WERI-Rb-1 (cell line): ENCODE data around the gene TMEM209.

Experiments used
- DNase-seq: peaks from one replicate; pipeline ENCODE4 v3.0.0-alpha.2; 2020
- H3K27ac ChIP-seq: fragments of 250-450 bp; sonication (Bioruptor Pico); 2 replicates; pipeline ENCODE4 v1.5.1; 2020; ENCODE audit warnings: mild to moderate bottlenecking, moderate library complexity
- H3K27me3 ChIP-seq: fragments of 250-450 bp; sonication (Bioruptor Pico); 2 replicates; pipeline ENCODE4 v1.5.1; 2021; ENCODE audit warnings: mild to moderate bottlenecking, low read depth, moderate library complexity; ENCODE audit not compliant: insufficient read depth, severe bottlenecking
- H3K36me3 ChIP-seq: fragments of 250-450 bp; sonication (Bioruptor Pico); 2 replicates; pipeline ENCODE4 v1.5.1; 2020; ENCODE audit warnings: mild to moderate bottlenecking, moderate library complexity
- H3K4me3 ChIP-seq: 2 replicates; pipeline ENCODE4 v1.5.1; 2011; ENCODE audit warnings: low read depth, mild to moderate bottlenecking, control low read depth, low read length
- H3K9me3 ChIP-seq: fragments of 250-450 bp; sonication (Bioruptor Pico); 2 replicates; pipeline ENCODE4 v1.5.1; 2021; ENCODE audit warnings: mild to moderate bottlenecking, moderate library complexity; ENCODE audit not compliant: severe bottlenecking
- TF ChIP-seq, protein P1 (sequence below): IDR thresholded peaks from 2 replicates; pipeline ENCODE4 v1.5.1; 2011; ENCODE audit warnings: low read depth, mild to moderate bottlenecking, control low read depth, inconsistent platforms, low read length

The TMEM209 gene

GRCh38 chr7:130174237-130174959 lies 30.8 kb downstream of the TMEM209 start:
- no peak for DNase-seq
- no peaks in the 10 kb centered on the region for H3K9me3 ChIP-seq
- H3K4me3 ChIP-seq: no peak overlapping the region
- no peaks in the 10 kb centered on the region for H3K27me3 ChIP-seq
- peaks cover 40% of the 10 kb centered on the region for H3K36me3 ChIP-seq
- TF ChIP-seq, protein P1, sequence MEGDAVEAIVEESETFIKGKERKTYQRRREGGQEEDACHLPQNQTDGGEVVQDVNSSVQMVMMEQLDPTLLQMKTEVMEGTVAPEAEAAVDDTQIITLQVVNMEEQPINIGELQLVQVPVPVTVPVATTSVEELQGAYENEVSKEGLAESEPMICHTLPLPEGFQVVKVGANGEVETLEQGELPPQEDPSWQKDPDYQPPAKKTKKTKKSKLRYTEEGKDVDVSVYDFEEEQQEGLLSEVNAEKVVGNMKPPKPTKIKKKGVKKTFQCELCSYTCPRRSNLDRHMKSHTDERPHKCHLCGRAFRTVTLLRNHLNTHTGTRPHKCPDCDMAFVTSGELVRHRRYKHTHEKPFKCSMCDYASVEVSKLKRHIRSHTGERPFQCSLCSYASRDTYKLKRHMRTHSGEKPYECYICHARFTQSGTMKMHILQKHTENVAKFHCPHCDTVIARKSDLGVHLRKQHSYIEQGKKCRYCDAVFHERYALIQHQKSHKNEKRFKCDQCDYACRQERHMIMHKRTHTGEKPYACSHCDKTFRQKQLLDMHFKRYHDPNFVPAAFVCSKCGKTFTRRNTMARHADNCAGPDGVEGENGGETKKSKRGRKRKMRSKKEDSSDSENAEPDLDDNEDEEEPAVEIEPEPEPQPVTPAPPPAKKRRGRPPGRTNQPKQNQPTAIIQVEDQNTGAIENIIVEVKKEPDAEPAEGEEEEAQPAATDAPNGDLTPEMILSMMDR: no peak
- H3K27ac ChIP-seq: no peak overlapping the region

GRCh38 chr7:130162196-130162595 lies 43.0 kb downstream of the TMEM209 start:
- TF ChIP-seq, protein P1: no peak

GRCh38 chr7:130160455-130160854 lies 44.8 kb downstream of the TMEM209 start:
- TF ChIP-seq, protein P1: no peak
- no peak overlapping the region for H3K27ac ChIP-seq
- peaks cover 24% of the 10 kb centered on the region for H3K36me3 ChIP-seq
- DNase-seq: no peak
- H3K9me3 ChIP-seq: no peaks in the 10 kb centered on the region
- H3K27me3 ChIP-seq: no peaks in the 10 kb centered on the region
- H3K4me3 ChIP-seq: no peak overlapping the region

More at GRCh38 chr7:130162196-130162595, 43.0 kb downstream of the TMEM209 start:
- no peak overlapping the region for H3K27ac ChIP-seq
- no peaks in the 10 kb centered on the region for H3K9me3 ChIP-seq
- peaks cover 24% of the 10 kb centered on the region for H3K36me3 ChIP-seq
- H3K27me3 ChIP-seq: no peaks in the 10 kb centered on the region
- H3K4me3 ChIP-seq: no peak overlapping the region
- DNase-seq: no peak

GRCh38 chr7:130160023-130160422 lies 45.2 kb downstream of the TMEM209 start:
- H3K9me3 ChIP-seq: no peaks in the 10 kb centered on the region
- TF ChIP-seq, protein P1: no peak
- no peak for DNase-seq
- no peak overlapping the region for H3K27ac ChIP-seq
- no peaks in the 10 kb centered on the region for H3K27me3 ChIP-seq
- no peak overlapping the region for H3K4me3 ChIP-seq
- peaks cover 20% of the 10 kb centered on the region for H3K36me3 ChIP-seq

DNA sequence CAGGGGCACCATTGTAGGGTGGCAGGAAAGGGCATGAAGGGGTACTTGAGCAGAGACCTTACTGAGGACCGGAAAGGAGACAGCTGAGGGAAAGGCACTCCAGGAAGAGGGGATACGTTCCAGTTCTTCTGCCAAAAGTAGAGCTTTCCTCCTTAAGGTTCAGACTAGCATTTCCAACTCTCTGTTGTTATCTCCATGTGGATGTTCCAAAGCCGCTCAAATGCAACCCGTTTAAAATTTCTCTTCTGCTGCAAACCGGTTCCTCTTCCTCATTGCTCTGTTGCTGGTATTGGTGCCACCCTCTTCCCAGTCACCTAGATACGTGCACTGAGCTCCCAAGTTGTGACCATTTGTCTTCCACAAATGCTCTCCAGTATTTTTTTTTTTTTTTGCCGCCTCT lies 47.5 kb downstream of the TMEM209 start:
- no peak overlapping the region for H3K4me3 ChIP-seq
- DNase-seq: no peak
- TF ChIP-seq, protein P1: no peak
- H3K27me3 ChIP-seq: no peaks in the 10 kb centered on the region
- no peak overlapping the region for H3K27ac ChIP-seq
- H3K9me3 ChIP-seq: no peaks in the 10 kb centered on the region
- H3K36me3 ChIP-seq: peaks cover 9% of the 10 kb centered on the region

DNA sequence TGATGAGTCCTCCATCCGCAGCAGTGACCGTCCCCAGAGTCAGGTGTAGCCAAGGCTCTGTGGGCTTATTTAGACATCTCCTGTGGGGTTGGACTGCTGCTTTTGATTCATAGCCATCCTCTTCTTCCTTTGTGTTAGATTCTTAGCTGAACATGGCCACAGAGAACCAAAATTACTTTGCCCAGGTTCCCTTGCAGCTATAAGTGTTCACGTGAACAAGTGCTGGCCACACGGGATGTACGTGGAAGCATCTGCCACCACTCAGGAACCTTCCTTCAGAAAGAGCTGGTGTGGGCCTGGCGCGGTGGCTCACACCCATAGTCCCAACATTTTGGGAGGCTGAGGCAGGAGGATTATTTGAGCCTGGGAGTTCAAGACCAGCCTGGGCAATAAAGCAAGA lies 49.1 kb downstream of the TMEM209 start:
- no peak overlapping the region for H3K4me3 ChIP-seq
- DNase-seq: no peak
- H3K9me3 ChIP-seq: no peaks in the 10 kb centered on the region
- H3K27me3 ChIP-seq: no peaks in the 10 kb centered on the region
- TF ChIP-seq, protein P1: no peak
- H3K27ac ChIP-seq: no peak overlapping the region
- H3K36me3 ChIP-seq: peaks cover 6% of the 10 kb centered on the region
